ENCODE data around the gene CCDC40. TPM values are rescaled to one million over a fixed set of nuclear protein-coding genes. Genes with fewer than 3 reads are reported as not detected.

CCDC40 gene
- total and polyA plus RNA-seq, 2 of the 13 experiments (the other 11 are each of a cell fraction or from before 2014, with no cell fraction given), result 4.1 to 5.5 TPM

- no peak overlapping the region for H3K27ac ChIP-seq (ENCODE audit: extremely low read length, insufficient read depth, low read length)
- DNase-seq (ENCODE audit: low spot score) (peak; percentile 75), FAIRE-seq (peak; percentile 92), ATAC-seq (peak; percentile 95)
- no peak overlapping the region for H2AFZ ChIP-seq (ENCODE audit: low read length)
- WGBS (ENCODE audit: low lambda C conversion rate), result 43% methylated on average over 15 of the region's 15 CpGs
- ChIA-PET POLR2A (interaction anchor here (0.6 to 1.9 kb wide), 14 partner anchors 9 to 137 kb away, joined by 3 to 18 read pairs (median 4); partner anchors contain the start of genes GAA, SGSH and SLC26A11), CTCF (ENCODE audit: low intra/inter-chr PET ratio, low total read pairs) (interaction anchor here (1.2 to 1.7 kb wide), 3 partner anchors 42 to 119 kb away, joined by 5 to 13 read pairs (median 7); no protein-coding TSS in a partner anchor)
- H3K4me1 ChIP-seq (ENCODE audit: insufficient read depth, low read length), result peaks cover 20% of the 10 kb centered on the region
- peak overlapping the region in 1 of 3 experiments; percentile 0; a peak in 1 of 6 replicates for H3K4me3 ChIP-seq (replicated peaks in 1 of 3; ENCODE audit: insufficient read depth in 1 of 3, low read depth in 2 of 3, low read length in 3 of 3)
- H4K20me1 ChIP-seq (ENCODE audit: insufficient read depth, low read length), result no peaks in the 10 kb centered on the region
- H3K27me3 ChIP-seq (ENCODE audit: control insufficient read depth in 1 of 2, insufficient read depth in 2 of 2, low read length in 2 of 2), result no peaks in the 10 kb centered on the region; a peak in 2 of 5 replicates
- peak overlapping the region; percentile 53 for H3K4me2 ChIP-seq (ENCODE audit: low read depth, low read length)
- no peaks in the 10 kb centered on the region for H3K36me3 ChIP-seq (replicated peaks in 1 of 2; ENCODE audit: control insufficient read depth in 1 of 2, insufficient read depth in 2 of 2, low read length in 2 of 2)
- no peaks in the 10 kb centered on the region for H3K9me3 ChIP-seq (ENCODE audit: low read length)
- H3K79me2 ChIP-seq (ENCODE audit: insufficient read depth, low read length), result no peaks in the 10 kb centered on the region
- no TSS peak for BruUV-seq (replicated peaks)
- intact Hi-C loops (cut with micrococcal nuclease; ENCODE audit: unreplicated experiment) (loop anchor here (1.0 to 2.0 kb wide), 2 partner anchors 42 to 118 kb away; no protein-coding TSS in a partner anchor), in situ Hi-C loops (cut with HindIII; ENCODE audit: extremely low pct_ligation_motif_present, low pct_unique_long_range_greater_than_20kb) (loop anchor here (5.0 kb wide), 1 partner anchor 117 kb away; no protein-coding TSS in a partner anchor)
- no peak overlapping the region for H3K9ac ChIP-seq (ENCODE audit: insufficient read depth, low read depth, low read length)
- TF ChIP-seq PRDM10 (CRISPR knock-in tag; IDR thresholded peaks at IDR 0.05; ENCODE audit: low read depth), result 0 out of 2 replicates have a peak, but pooled peaks have one; percentile 38
- TF ChIP-seq, protein P1, sequence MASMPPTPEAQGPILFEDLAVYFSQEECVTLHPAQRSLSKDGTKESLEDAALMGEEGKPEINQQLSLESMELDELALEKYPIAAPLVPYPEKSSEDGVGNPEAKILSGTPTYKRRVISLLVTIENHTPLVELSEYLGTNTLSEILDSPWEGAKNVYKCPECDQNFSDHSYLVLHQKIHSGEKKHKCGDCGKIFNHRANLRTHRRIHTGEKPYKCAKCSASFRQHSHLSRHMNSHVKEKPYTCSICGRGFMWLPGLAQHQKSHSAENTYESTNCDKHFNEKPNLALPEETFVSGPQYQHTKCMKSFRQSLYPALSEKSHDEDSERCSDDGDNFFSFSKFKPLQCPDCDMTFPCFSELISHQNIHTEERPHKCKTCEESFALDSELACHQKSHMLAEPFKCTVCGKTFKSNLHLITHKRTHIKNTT (CRISPR knock-in tag; IDR thresholded peaks at IDR 0.05), result no peak
- TF ChIP-seq, protein P2, sequence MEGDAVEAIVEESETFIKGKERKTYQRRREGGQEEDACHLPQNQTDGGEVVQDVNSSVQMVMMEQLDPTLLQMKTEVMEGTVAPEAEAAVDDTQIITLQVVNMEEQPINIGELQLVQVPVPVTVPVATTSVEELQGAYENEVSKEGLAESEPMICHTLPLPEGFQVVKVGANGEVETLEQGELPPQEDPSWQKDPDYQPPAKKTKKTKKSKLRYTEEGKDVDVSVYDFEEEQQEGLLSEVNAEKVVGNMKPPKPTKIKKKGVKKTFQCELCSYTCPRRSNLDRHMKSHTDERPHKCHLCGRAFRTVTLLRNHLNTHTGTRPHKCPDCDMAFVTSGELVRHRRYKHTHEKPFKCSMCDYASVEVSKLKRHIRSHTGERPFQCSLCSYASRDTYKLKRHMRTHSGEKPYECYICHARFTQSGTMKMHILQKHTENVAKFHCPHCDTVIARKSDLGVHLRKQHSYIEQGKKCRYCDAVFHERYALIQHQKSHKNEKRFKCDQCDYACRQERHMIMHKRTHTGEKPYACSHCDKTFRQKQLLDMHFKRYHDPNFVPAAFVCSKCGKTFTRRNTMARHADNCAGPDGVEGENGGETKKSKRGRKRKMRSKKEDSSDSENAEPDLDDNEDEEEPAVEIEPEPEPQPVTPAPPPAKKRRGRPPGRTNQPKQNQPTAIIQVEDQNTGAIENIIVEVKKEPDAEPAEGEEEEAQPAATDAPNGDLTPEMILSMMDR (CRISPR knock-in tag; IDR thresholded peaks at IDR 0.05), result peak; percentile 89
- TF ChIP-seq NONO (IDR thresholded peaks at IDR 0.05), result no peak
- TF ChIP-seq NONO (CRISPR knock-in tag; conservative IDR thresholded peaks at IDR 0.05), result 0 out of 2 replicates have a peak, but pooled peaks have one; percentile 55
- TF ChIP-seq, protein P3, sequence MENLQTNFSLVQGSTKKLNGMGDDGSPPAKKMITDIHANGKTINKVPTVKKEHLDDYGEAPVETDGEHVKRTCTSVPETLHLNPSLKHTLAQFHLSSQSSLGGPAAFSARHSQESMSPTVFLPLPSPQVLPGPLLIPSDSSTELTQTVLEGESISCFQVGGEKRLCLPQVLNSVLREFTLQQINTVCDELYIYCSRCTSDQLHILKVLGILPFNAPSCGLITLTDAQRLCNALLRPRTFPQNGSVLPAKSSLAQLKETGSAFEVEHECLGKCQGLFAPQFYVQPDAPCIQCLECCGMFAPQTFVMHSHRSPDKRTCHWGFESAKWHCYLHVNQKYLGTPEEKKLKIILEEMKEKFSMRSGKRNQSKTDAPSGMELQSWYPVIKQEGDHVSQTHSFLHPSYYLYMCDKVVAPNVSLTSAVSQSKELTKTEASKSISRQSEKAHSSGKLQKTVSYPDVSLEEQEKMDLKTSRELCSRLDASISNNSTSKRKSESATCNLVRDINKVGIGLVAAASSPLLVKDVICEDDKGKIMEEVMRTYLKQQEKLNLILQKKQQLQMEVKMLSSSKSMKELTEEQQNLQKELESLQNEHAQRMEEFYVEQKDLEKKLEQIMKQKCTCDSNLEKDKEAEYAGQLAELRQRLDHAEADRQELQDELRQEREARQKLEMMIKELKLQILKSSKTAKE (CRISPR knock-in tag; IDR thresholded peaks at IDR 0.05; ENCODE audit: borderline replicate concordance), result 0 out of 2 replicates have a peak, but pooled peaks have one; percentile 35
- peak in 1 of 2 experiments; percentile 54; a peak in 1 of 4 replicates for TF ChIP-seq KLF16 (CRISPR knock-in tag; IDR thresholded peaks at IDR 0.05)
- TF ChIP-seq TBX2 (CRISPR knock-in tag; IDR thresholded peaks at IDR 0.05; ENCODE audit: borderline replicate concordance), result peak; percentile 22; the same call in 1 of the 2 replicates
- 0 out of 2 replicates have a peak, but pooled peaks have one; percentile 33 for TF ChIP-seq ZNF556 (CRISPR knock-in tag; IDR thresholded peaks at IDR 0.05; ENCODE audit: borderline replicate concordance)
- no peak for TF ChIP-seq HDAC2 (CRISPR knock-in tag; IDR thresholded peaks at IDR 0.05)
Observed at GRCh38 chr17:80124351-80124981, 88.0 kb downstream of the CCDC40 start.
